Left ventricle myocardium superior (tissue), 1 donor: ENCODE data around the gene DRAP1. TPM values are rescaled to one million over a fixed set of nuclear protein-coding genes. Genes with fewer than 3 reads are reported as not detected.

ENCODE experiments used
- ATAC-seq: fragments of 200-7000 bp; cut with Tn5 transposase; one replicate; pipeline ENCODE4 v1.9.1; 2020; ENCODE audit warnings: mild to moderate bottlenecking, moderate library complexity
- DNase-seq: peaks from one replicate; pipeline ENCODE4 v3.0.0-alpha.2; 2020
- intact Hi-C: fragments of 100-400 bp; cut with micrococcal nuclease; formaldehyde crosslinking; loops from one replicate; pipeline ENCODE4 v1.11.0; 2022
- total RNA-seq: library from RNA; stranded (reverse); fragmentation: NEBNext Ultra II Directional; extraction: Animal tissue kit (Norgen Biotek cat#: 25700); gene quantifications from one replicate; pipeline ENCODE4 v1.2.1, GENCODE V29; 2021
- donor health status: DM: no; HTN: yes; CAD: no; lungs with severe emphysema.

The DRAP1 gene
- total RNA-seq, 1 donor from 2014 or later = 106 TPM

DNA sequence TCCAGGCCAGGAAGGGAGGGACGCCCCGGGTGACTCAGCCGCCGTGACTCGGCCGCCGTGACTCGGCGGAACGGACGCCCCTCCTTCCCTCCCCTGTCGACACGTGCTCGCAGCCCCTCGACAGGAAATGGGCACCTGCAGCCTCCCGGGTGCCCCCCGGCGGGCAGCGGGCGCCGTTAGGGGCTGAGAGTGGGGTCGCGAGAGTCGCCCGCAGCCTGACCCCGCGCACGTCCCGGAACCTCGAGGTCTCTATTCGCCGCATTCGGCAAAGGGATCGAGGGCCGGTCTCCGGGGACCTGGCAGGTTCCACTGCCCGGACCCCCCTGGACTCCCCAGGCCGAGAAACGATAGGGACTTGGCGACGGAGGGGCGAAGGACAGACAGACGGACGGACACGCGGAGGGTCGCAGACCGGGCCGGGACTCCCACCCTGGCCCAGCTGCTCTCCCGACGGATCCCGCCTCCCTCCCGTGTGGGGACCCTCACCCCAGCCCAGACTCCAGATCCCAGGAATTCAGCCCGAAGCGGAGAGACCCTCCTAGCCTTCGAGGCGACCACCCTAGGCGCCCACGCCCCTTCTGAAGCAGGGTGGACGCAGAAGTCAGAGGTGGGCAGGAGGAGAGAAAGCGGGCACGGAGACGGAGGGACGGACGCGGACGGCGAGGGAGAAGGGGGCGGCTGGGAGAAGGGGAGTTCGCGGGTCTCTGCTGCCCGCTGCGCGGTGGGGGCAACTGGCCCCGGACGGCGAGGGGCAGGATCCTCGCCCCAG is 19.7 kb upstream of the DRAP1 start:
- intact Hi-C loops = no loop called here
- DNase-seq (peak; percentile 72), ATAC-seq (peak; percentile 54)

DNA sequence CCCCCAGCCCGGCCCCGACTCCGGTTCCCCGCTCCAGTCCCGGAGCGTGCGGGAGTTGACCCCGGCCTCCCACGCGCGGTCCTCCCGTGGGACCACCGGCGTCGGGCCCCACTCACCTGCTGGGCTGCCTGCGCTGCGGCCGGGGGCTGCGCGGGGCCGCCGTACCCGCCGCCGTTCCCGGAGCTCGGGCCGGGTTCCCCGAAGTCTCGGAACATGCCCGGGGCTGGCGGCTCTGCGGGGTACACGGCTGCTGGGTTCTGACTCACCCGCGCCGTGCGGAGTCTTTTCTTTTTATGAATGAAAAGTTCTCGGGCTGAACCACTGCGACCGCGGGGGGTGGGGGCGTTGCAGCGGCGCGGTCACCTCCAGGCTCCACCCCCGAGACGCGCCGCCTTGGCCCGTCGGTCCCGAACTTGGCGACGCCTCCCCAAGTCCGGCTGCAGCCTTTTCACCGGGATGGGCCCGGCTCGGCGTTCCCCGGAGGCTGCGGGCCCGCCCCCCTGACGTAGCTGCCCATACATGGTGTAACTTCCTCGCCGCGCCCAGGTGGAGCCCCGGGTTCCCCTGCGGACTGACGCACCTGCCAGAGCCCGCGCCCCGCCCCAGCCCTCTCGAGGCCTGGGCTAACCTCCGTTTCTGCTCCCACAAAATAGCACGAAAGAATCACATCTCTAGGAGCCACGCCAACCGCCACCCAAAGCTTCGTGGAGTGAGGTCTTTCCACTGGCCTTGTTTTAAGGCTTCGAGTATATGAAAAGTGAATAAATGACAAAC is 18.9 kb upstream of the DRAP1 start, which contains the start of gene FOSL1:
Gene FOSL1, minus strand, starts transcription at position 264 of the 774 bp plus-strand sequence. Its CDS starts 49 bp downstream, at position 215.
- ATAC-seq (peak; percentile 94), DNase-seq (peak; percentile 91)
- intact Hi-C loops = no loop called here

DNA sequence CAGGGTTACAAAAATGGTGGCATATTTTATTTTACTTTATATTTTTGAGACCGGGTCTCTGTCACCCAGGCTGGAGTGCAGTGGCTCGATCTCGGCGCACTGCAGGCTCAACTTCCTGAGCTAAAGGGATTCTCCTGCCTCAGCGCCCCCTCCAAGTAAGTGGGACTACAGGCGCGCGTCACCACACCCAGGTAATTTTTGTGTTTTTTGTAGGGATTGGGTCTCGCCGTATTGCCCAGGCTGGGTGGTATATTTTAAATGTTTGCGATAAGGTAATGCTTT is 18.4 kb upstream of the DRAP1 start:
- no peak for DNase-seq
- no peak for ATAC-seq
- intact Hi-C loops = no loop called here

DNA sequence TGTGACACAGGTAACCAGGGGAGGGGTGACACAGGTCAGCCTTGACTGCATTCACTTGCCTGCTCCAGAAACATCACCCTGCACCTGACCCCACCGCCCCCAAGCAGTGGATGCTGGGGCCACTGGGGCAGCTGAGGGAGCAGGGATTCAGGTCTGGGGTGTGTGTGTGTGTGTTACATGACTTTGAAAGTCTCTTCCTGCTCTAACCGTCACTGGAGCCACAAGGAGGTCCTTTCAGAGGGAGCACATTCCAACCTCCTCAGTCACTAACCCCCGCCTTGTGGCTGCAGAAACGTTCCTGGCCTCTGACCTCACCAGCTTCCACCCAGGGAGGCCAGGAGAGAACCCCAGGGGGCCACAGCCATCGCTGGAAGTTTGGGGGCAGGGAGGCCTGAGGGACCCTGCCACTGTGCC is 16.2 kb upstream of the DRAP1 start:
- no peak for ATAC-seq
- intact Hi-C loops = no loop called here

DNA sequence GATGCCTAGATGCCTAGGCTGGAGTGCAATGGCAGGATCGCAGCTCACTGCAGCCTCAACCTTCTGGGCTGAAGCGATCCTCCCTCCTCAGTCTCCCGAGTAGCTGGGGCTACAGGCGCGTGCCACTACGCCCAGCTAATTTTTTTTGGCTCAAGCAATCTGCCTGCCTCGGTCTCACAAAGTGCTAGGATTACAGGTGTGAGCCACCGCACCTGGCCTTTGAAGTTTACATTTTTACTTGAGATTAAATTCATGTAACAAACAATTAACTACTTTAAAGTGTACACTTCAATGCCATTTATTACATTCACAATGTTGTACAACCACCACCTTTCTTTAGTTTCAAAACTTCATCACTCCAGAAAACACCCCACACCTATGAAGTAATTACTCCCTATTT is 15.5 kb upstream of the DRAP1 start:
- ATAC-seq (no peak), DNase-seq (no peak)
- intact Hi-C loops = no loop called here

More for the DNA sequence above, 16.2 kb upstream of the DRAP1 start:
- peak; percentile 9 for DNase-seq

- DNase-seq (no peak), ATAC-seq (no peak)
- intact Hi-C loops = no loop called here
Measured at GRCh38 chr11:65906602-65907001, 12.6 kb upstream of the DRAP1 start.

- ATAC-seq (no peak), DNase-seq (no peak)
- intact Hi-C loops = no loop called here
Measured at GRCh38 chr11:65907878-65908277, 11.3 kb upstream of the DRAP1 start.

GRCh38 chr11:65911682-65912568 is 7.3 kb upstream of the DRAP1 start:
- peak; percentile 21 for ATAC-seq
- intact Hi-C loops = no loop called here
- peak; percentile 50 for DNase-seq

GRCh38 chr11:65912845-65913244 is 6.4 kb upstream of the DRAP1 start:
- DNase-seq (no peak), ATAC-seq (no peak)
- intact Hi-C loops = no loop called here

DNA sequence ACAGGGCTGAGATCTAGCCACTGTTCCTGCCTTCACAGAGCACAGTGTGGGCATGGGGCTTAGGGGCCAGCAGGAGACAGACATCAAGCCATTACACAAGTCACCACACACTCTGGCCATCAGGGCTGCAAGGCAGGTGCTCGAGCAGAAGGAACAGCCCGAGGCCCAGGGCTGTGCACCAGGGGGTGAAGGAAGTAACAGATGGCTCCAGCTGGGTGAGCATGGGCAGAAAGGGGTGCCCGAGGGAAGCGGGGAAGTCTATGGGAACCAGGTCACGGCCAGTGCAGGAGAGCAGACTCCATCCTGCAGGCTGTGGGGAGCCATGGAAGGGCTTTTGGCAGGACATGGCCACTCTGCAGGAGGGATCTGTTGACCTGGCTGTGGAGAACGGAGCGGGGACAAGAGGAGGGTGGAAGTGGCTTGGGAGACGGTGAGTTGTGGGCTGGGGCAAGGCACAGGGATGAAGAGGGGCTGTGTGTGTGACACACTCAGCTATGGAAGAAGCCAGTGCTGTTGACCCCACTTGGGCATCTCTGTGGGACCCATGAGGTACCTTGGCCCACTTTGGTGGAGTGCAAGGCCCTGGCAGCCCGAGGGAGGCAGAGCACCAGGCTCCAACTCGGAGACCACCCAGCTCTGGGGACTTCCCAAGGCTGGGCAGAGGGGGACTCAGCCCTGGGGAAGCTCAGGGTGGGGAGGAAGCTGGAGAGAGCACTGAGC is 4.0 kb upstream of the DRAP1 start:
- intact Hi-C loops = no loop called here
- ATAC-seq = no peak
- no peak for DNase-seq

GRCh38 chr11:65915821-65916251 is 3.4 kb upstream of the DRAP1 start:
- DNase-seq = peak; percentile 78
- intact Hi-C loops = no loop called here
- ATAC-seq = peak; percentile 44

DNA sequence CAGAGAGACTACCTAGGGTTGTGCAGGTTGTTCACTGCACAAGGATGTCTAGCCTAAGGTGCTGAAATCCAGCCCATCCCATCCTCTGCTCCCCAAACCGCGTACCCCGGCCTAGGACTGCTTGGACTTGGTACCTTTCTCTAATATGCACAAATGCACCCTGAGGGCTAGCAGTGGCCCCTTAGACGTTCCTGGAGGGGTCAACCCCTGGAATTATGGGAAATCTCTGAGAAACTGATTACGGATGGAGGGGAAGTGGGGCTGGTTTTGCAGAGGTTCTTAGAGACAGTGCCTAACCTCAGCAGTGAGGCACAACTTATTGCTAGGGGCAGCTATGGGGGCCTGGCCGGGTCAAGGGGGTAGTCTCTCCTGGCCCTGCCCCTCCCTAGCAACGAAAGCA is 2.8 kb upstream of the DRAP1 start:
- no peak for ATAC-seq
- DNase-seq = no peak
- intact Hi-C loops = no loop called here

DNA sequence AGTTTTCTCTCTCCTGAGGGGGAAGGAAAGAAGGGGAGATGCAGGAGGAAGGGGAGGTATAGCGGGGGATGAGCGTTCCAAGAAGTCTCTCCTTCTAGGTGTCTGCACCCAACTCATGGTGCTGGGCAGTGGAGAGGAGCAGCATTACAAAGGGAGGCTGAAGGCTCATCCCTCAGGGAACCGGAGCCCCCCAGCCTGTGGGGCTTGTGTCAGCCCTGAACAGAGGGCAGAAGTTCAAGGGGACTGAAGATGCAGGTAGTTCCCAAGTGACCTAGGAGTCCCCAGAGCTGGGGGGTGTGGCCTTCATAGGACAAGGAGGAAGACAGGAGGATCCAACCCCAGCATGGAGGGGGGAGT is 2.2 kb upstream of the DRAP1 start:
- DNase-seq = no peak
- ATAC-seq = no peak
- intact Hi-C loops = no loop called here

DNA sequence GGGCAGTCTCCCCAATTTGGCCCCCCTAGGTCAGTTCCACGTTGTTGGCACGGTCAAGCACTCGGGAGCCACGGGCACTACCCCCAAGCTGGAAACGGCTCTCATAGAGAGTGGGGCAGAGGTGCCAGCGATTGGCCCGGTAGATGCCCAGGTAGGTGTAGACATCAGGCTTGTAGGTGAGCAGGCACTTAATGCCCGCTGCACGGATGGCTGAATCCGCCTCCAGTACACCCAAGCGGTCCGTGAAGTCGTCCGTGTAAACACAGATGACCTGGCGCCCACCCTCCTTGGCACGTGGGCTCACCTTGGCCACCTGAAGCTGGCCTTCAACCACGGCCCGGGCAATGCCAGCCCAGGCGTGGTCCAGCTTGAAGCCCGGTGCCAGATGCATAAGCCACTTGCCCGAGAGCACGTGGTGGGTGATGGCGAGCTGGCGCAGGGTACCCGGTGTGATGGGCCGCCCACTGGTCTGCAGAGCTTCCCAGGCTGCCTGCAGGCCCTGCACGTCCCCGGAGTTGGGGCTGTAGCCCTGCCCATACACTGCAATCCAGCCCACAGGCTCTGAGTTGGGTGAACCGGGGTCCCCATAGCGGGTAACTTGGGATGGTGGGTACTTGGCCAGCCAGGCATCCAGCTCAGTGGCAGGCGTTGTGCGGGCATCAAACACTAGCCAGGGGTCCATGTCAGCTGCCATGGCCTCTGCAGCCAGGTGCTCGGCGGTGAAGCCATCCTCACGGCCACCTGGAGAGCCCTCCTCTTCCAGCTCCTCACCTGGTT is 1.6 kb upstream of the DRAP1 start:
- intact Hi-C loops = no loop called here
- ATAC-seq = no peak

GRCh38 chr11:65918211-65919140 is 750 bp upstream of the DRAP1 start, which contains the start of gene C11orf68:
TSS of gene C11orf68 (minus strand) at chr11:65919062. CDS start at chr11:65919031, 31 bp downstream.
- intact Hi-C loops = no loop called here
- ATAC-seq = no peak
- DNase-seq = no peak

More for the DNA sequence above, 1.6 kb upstream of the DRAP1 start:
- DNase-seq = peak; percentile 38

- intact Hi-C loops = no loop called here
- DNase-seq = no peak
- ATAC-seq = peak; percentile 43
Measured at GRCh38 chr11:65919573-65920371, 546 bp downstream of the DRAP1 start.
